ENCODE measurements around the gene CYP2D6. TPM values are rescaled to one million over a fixed set of nuclear protein-coding genes. Genes with fewer than 3 reads are reported as not detected.

Gene CYP2D6
- total and polyA plus RNA-seq, 2 of the 8 experiments (the other 6 are each of a cell fraction or from before 2014, with no cell fraction given): 0.93 to 1.7 TPM

- Histone ChIP-seq H3K4me1 (replicated peaks in 1 of 4; ENCODE audit: control insufficient read depth in 3 of 4, insufficient read depth in 4 of 4, low read length in 3 of 4) (no peaks in the 10 kb centered on the region; a peak in 2 of 7 replicates), H3K4me2 (ENCODE audit: insufficient read depth in 1 of 2, low read depth in 2 of 2, low read length in 2 of 2) (no peak overlapping the region), H3K79me2 (ENCODE audit: control insufficient read depth in 1 of 2, insufficient read depth in 2 of 2, low read length in 2 of 2) (peaks cover 7 to 26% of the 10 kb centered on the region in 2 experiments; a peak in 3 of 4 replicates), H3K4me3 (ENCODE audit: extremely low read depth in 1 of 4, insufficient read depth in 2 of 4, low read depth in 3 of 4, low read length in 4 of 4) (no peak overlapping the region), H4K8ac (ENCODE audit: extremely low read depth, insufficient read depth, low read length) (no peak overlapping the region), H4K5ac (ENCODE audit: insufficient read length, low read depth, low read length) (no peak overlapping the region), H3K56ac (replicated peaks; ENCODE audit: insufficient read length, low read depth, low read length) (no peak overlapping the region), H2AK5ac (ENCODE audit: low read depth, low read length) (no peak overlapping the region), H3K18ac (ENCODE audit: extremely low read depth, low read length) (no peak overlapping the region), H2BK12ac (ENCODE audit: low read depth, low read length) (no peak overlapping the region), H2AFZ (ENCODE audit: low read length) (no peak overlapping the region), H2BK15ac (ENCODE audit: low read length) (no peak overlapping the region), H3K9me3 (ENCODE audit: insufficient read depth in 2 of 2, low read depth in 1 of 2, low read length in 1 of 2) (no peaks in the 10 kb centered on the region; a peak in 1 of 4 replicates), H3K27me3 (replicated peaks in 1 of 4; ENCODE audit: control insufficient read depth in 3 of 4, extremely low read depth in 1 of 4, insufficient read depth in 3 of 4, low read length in 3 of 4) (no peaks in the 10 kb centered on the region), H3K14ac (ENCODE audit: insufficient read length) (no peak overlapping the region), H3K23me2 (ENCODE audit: low read depth, low read length) (peaks cover 5% of the 10 kb centered on the region), H2BK5ac (ENCODE audit: low read depth, low read length) (no peak overlapping the region), H3K79me1 (ENCODE audit: low read depth, low read length) (peaks cover 7% of the 10 kb centered on the region), H3K4ac (replicated peaks; ENCODE audit: insufficient read length, low read depth, low read length) (no peak overlapping the region), H3K27ac (ENCODE audit: low read depth, low read length) (no peak overlapping the region), H4K91ac (replicated peaks; ENCODE audit: insufficient read length, low read length) (no peak overlapping the region), H2BK20ac (ENCODE audit: low read length) (no peak overlapping the region), H2BK120ac (replicated peaks; ENCODE audit: low read depth, low read length) (no peak overlapping the region), H3K9ac (replicated peaks in 1 of 4; ENCODE audit: extremely low read depth in 1 of 4, low read depth in 3 of 4, low read length in 3 of 4) (no peak overlapping the region), H3K36me3 (ENCODE audit: control insufficient read depth in 2 of 4, insufficient read depth in 4 of 4, low read length in 3 of 4) (peaks cover 5 to 31% (median 27%) of the 10 kb centered on the region in 4 experiments), H4K20me1 (replicated peaks in 1 of 2; ENCODE audit: control insufficient read depth in 1 of 2, insufficient read depth in 2 of 2, low read length in 2 of 2) (peaks cover 0 to 4% of the 10 kb centered on the region in 2 experiments), H3K23ac (ENCODE audit: insufficient read length) (no peak overlapping the region)
- ChIA-PET POLR2A (ENCODE audit: partially characterized antibody) (interaction anchor here (0.8 to 2.8 kb wide), 3 partner anchors 9 to 102 kb away, joined by 3 to 9 read pairs (median 4); no protein-coding TSS in a partner anchor), CTCF (ENCODE audit: partially characterized antibody) (interaction anchor here (0.6 to 1.7 kb wide), 2 partner anchors 32 to 228 kb away, joined by 3 to 5 read pairs; no protein-coding TSS in a partner anchor)
- no peak for TF ChIP-seq RFX5 (IDR thresholded peaks at IDR 0.05; ENCODE audit: borderline replicate concordance, low read depth, low read length)
- TF ChIP-seq CREB1 (IDR thresholded peaks at IDR 0.05): no peak
- DNase-seq (ENCODE audit: low read depth in 1 of 2, low spot score in 2 of 2): no peak
- WGBS, 2 experiments (ENCODE audit: extremely low coverage in 1 of 2, insufficient coverage in 1 of 2, insufficient read length in 1 of 2, insufficient replicate concordance in 2 of 2, low coverage in 1 of 2, low lambda C conversion rate in 2 of 2, missing lambda C conversion rate in 1 of 2): 96% methylated on average over 8 of the region's 8 CpGs; no CpG with 5 or more reads in 1 of the 2 experiments
- FAIRE-seq: no peak
Measured at GRCh38 chr22:42084874-42085273, 45.7 kb downstream of the CYP2D6 start.

Measured in H1 (cell line).